GM12875 (cell line): Measurements from ENCODE around the gene ARHGEF18.

Experiments used
- H3K4me3 ChIP-seq: one replicate; pipeline ENCODE4 v1.5.1; 2011; ENCODE audit warnings: low read depth, low read length, control low read depth
- CTCF ChIP-seq: IDR thresholded peaks from 2 replicates; pipeline ENCODE4 v1.5.1; 2011; ENCODE audit warnings: low read depth, mild to moderate bottlenecking, control low read depth, inconsistent platforms, low read length, moderate library complexity, borderline replicate concordance; ENCODE audit not compliant: insufficient read depth

The ARHGEF18 gene

DNA sequence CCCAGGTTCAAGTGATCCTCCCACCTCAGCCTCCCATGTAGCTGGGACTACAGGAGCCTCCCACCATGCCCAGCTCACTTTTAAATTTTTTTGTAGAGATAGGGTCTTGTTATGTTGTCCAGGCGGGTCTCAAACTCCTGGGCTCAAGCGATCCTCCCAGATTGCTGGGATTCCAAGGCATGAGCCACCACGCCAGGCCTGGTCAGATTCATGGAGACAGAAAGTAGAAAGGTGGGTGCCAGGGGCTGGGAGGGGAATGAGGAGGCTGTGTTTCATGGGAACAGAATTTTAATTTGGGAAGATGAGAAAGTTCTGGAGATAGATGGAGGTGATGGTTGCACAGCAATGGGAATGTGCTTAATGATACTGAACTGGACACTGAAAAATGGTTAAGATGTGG lies 22.3 kb downstream of the ARHGEF18 start:
- TF ChIP-seq CTCF = no peak
- no peak overlapping the region for H3K4me3 ChIP-seq

DNA sequence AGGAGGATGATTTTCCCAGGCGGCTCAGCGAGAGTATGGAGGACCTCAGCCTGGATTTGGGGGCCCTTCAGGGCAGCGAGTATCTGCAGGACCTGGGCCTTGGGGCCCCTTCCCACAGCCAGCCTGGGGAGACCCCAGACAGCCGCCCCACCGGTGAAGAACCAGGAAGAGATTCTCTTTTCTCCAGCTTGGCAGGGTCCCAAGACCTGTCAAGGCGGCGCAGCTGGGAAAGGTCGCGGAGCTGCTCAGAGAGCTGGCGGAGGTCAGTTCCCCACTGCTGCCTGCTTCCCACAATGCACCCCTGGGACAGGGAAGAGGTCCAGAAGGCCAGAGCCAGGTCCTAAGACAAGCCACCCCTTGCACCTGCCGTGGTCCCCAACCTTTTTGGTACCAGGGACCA lies 24.1 kb downstream of the ARHGEF18 start:
- H3K4me3 ChIP-seq = no peak overlapping the region
- no peak for TF ChIP-seq CTCF

- no peak overlapping the region for H3K4me3 ChIP-seq
- TF ChIP-seq CTCF = no peak
Measured at GRCh38 chr19:7373862-7374261, 25.1 kb downstream of the ARHGEF18 start.

- TF ChIP-seq CTCF = no peak
Measured at GRCh38 chr19:7376151-7376852, 27.6 kb downstream of the ARHGEF18 start.

GRCh38 chr19:7377196-7377595 lies 28.5 kb downstream of the ARHGEF18 start:
- TF ChIP-seq CTCF = no peak
- no peak overlapping the region for H3K4me3 ChIP-seq

More at GRCh38 chr19:7376151-7376852, 27.6 kb downstream of the ARHGEF18 start:
- H3K4me3 ChIP-seq = no peak overlapping the region

- H3K4me3 ChIP-seq = no peak overlapping the region
- TF ChIP-seq CTCF = no peak
Measured at GRCh38 chr19:7381073-7381390, 32.3 kb downstream of the ARHGEF18 start.

GRCh38 chr19:7382694-7383093 lies 34.0 kb downstream of the ARHGEF18 start:
- no peak overlapping the region for H3K4me3 ChIP-seq
- TF ChIP-seq CTCF = no peak
